GM10266 (cell line): ENCODE results near the gene TEX28.
"Not testable (repeated sequence)": the region's sequence is repeated elsewhere in the genome, so short reads cannot be mapped to it uniquely, and the experiment has no call there.

ENCODE experiments used
- DNase-seq: peaks from one replicate; pipeline ENCODE4 v3.0.0; 2012; ENCODE audit errors: extremely low spot score
- CTCF ChIP-seq: IDR thresholded peaks from 2 replicates; pipeline ENCODE4 v1.5.1; 2012; ENCODE audit warnings: mild to moderate bottlenecking, low read depth; ENCODE audit not compliant: control insufficient read depth, insufficient read depth; ENCODE audit errors: missing control alignments

The TEX28 gene

GRCh38 chrX:154294791-154295574 lies at the start of gene TEX28:
Gene TEX28 (minus strand): TSS chrX:154295124. CDS start chrX:154292117, 3,007 bp downstream.
- TF ChIP-seq CTCF = no peak

GRCh38 chrX:154343620-154344019 lies 48.7 kb upstream of the TEX28 start:
- DNase-seq = not testable (repeated sequence)

More at GRCh38 chrX:154294791-154295574, at the start of gene TEX28:
- no peak for DNase-seq

- not testable (repeated sequence) for DNase-seq
These were observed 48.1 kb upstream of the TEX28 start for GRCh38 chrX:154343063-154343462.

- DNase-seq = not testable (repeated sequence)
These were observed 46.7 kb upstream of the TEX28 start for GRCh38 chrX:154341399-154342298.

GRCh38 chrX:154334496-154334895 lies 39.6 kb upstream of the TEX28 start:
- TF ChIP-seq CTCF = no peak
- DNase-seq = no peak

- DNase-seq = peak; percentile 50
- TF ChIP-seq CTCF = no peak
These were observed 38.9 kb upstream of the TEX28 start for GRCh38 chrX:154333837-154334271.

- TF ChIP-seq CTCF = no peak
- no peak for DNase-seq
These were observed 38.2 kb upstream of the TEX28 start for GRCh38 chrX:154333116-154333515.

GRCh38 chrX:154332561-154332960 lies 37.6 kb upstream of the TEX28 start:
- no peak for DNase-seq
- no peak for TF ChIP-seq CTCF

- no peak for DNase-seq
These were observed 34.4 kb upstream of the TEX28 start for GRCh38 chrX:154329294-154329693.

More at GRCh38 chrX:154329294-154329693, 34.4 kb upstream of the TEX28 start:
- TF ChIP-seq CTCF = no peak
